Stomach (tissue), 9 donors: ENCODE data around the gene S100A8. TPM values are rescaled to one million over a fixed set of nuclear protein-coding genes. Genes with fewer than 3 reads are reported as not detected.

Experiments used
- DNase-seq, 2 donors: peaks; one replicate each; pipeline versions ENCODE4 v3.0.0 to v3.0.0-alpha.2; 2013 to 2019
- H3K27ac ChIP-seq, 5 donors: fragments of 200-600 bp in 4 of 5; sonication (generic) in 4 of 5; one replicate each; pipeline ENCODE4 v1.5.1; 2013 to 2019; ENCODE audit warnings: mild to moderate bottlenecking in 1 of 5, moderate library complexity in 1 of 5
- H3K27me3 ChIP-seq, 3 donors: fragments of 200-600 bp; sonication (generic); one replicate each; pipeline ENCODE4 v1.5.1; 2017 to 2019; ENCODE audit warnings: mixed run types in 1 of 3
- H3K36me3 ChIP-seq, 4 donors: fragments of 200-600 bp; sonication (generic); 1 replicate in 3 of 4; 2 replicates in 1 of 4; pipeline ENCODE4 v1.5.1; 2016 to 2019
- H3K4me1 ChIP-seq, 4 donors: fragments of 200-600 bp; sonication (generic); one replicate each; pipeline ENCODE4 v1.5.1; 2016 to 2019
- H3K4me3 ChIP-seq, 4 donors: fragments of 200-600 bp; sonication (generic) in 3 of 4; one replicate each; pipeline ENCODE4 v1.5.1; 2016 to 2019; ENCODE audit warnings: mild to moderate bottlenecking in 1 of 4
- H3K9me3 ChIP-seq, 4 donors: fragments of 200-600 bp; sonication (generic); one replicate each; pipeline ENCODE4 v1.5.1; 2016 to 2019
- CTCF ChIP-seq, 7 experiments: fragments of 450-650 bp in 4 of 7; fragments of 200-600 bp in 3 of 7; sonication (generic) in 3 of 7; IDR thresholded peaks; one replicate each; pipeline ENCODE4 v1.5.1; 2016 to 2019; ENCODE audit warnings: antibody characterized with exemption in 7 of 7, control low read depth in 2 of 7, mild to moderate bottlenecking in 1 of 7
- EP300 ChIP-seq: sonication (generic); formaldehyde crosslinking; IDR thresholded peaks from one replicate; pipeline ENCODE4 v1.6.1; 2017; ENCODE audit warnings: antibody characterized with exemption
- POLR2A ChIP-seq, 4 donors: fragments of 450-650 bp; IDR thresholded peaks; one replicate each; pipeline ENCODE4 v1.6.1; 2016; ENCODE audit warnings: antibody characterized with exemption in 4 of 4, control low read depth in 2 of 4, mild to moderate bottlenecking in 1 of 4, moderate library complexity in 1 of 4
- POLR2AphosphoS5 ChIP-seq, 3 donors: sonication (generic); formaldehyde crosslinking; IDR thresholded peaks; one replicate each; pipeline ENCODE4 v1.6.1; 2016; ENCODE audit warnings: antibody characterized with exemption in 3 of 3
- WGBS, 5 donors: extraction: QIAGEN DNeasy Blood & Tissue Kit in 3 of 5; methylation state at CpG; one replicate each; pipeline versions ENCODE4 v1.1.5 to v1.1.7; 2013 to 2018; 5-methylcytosine and 5-hydroxymethylcytosine counted together
- intact Hi-C: fragments of 100-400 bp; cut with DNase I; formaldehyde crosslinking; loops from one replicate; pipeline ENCODE4 v1.15.1; 2023; ENCODE audit warnings: low total_unique reads
- polyA plus RNA-seq, 3 donors: library from polyadenylated mRNA; stranded (reverse); fragments of 200-250 nt; gene quantifications; one replicate each; pipeline ENCODE4 v1.2.3, GENCODE V29; 2013
- total RNA-seq, 5 donors: library from RNA; depleted of rRNA; stranded (reverse); fragments of >200 nt; gene quantifications; one replicate each; pipeline versions ENCODE4 v1.1.0 to v1.2.3, GENCODE V29; 2014 to 2016
- donor health status: healthy with polysubstance abuse.
- donor health status: Bipolar disorder and iron deficiency.
- donor health status: healthy.

Gene S100A8
- total and polyA plus RNA-seq, 8 donors, result 16.8 to 21,822 (median 86.4) TPM; not detected in 1

- Histone ChIP-seq H3K36me3 (no peaks in the 10 kb centered on the region), H3K4me3 (no peak overlapping the region), H3K27ac (no peak overlapping the region), H3K4me1 (no peaks in the 10 kb centered on the region), H3K27me3 (peaks cover 0 to 35% (median 4%) of the 10 kb centered on the region in 3 donors), H3K9me3 (no peaks in the 10 kb centered on the region)
- no peak for TF ChIP-seq POLR2A (IDR thresholded peaks at IDR 0.05)
- TF ChIP-seq CTCF (IDR thresholded peaks at IDR 0.05), result peak in 1 of 7 experiments; percentile 16
- TF ChIP-seq EP300, result no peak
- no peak for TF ChIP-seq POLR2AphosphoS5 (IDR thresholded peaks at IDR 0.05)
- 39 to 50% (median 44%) methylated on average over 15 of the region's 15 CpGs for WGBS, 5 donors
- DNase-seq, result peak; percentile 13 to 49
- intact Hi-C loops, result no loop called here
Observed at GRCh38 chr1:153404768-153405167, 13.9 kb upstream of the S100A8 start.

GRCh38 chr1:153404086-153404635 lies 13.3 kb upstream of the S100A8 start:
- peaks cover 0 to 38% (median 4%) of the 10 kb centered on the region in 3 donors for H3K27me3 ChIP-seq
- intact Hi-C loops, result no loop called here
- no peak overlapping the region for H3K4me3 ChIP-seq
- WGBS, 5 donors, result 73 to 85% (median 79%) methylated on average over 7 of the region's 7 CpGs
- DNase-seq, result no peak
- no peaks in the 10 kb centered on the region for H3K4me1 ChIP-seq
- no peaks in the 10 kb centered on the region for H3K36me3 ChIP-seq
- no peak overlapping the region for H3K27ac ChIP-seq
- TF ChIP-seq POLR2A (IDR thresholded peaks at IDR 0.05) (no peak), CTCF (IDR thresholded peaks at IDR 0.05) (no peak), EP300 (no peak), POLR2AphosphoS5 (IDR thresholded peaks at IDR 0.05) (no peak)
- no peaks in the 10 kb centered on the region for H3K9me3 ChIP-seq

- H3K36me3 ChIP-seq, result no peaks in the 10 kb centered on the region
- intact Hi-C loops, result no loop called here
- no peak for DNase-seq
- WGBS, 5 donors, result 78 to 85% (median 84%) methylated on average over 11 of the region's 11 CpGs
- no peaks in the 10 kb centered on the region for H3K9me3 ChIP-seq
- TF ChIP-seq POLR2AphosphoS5 (IDR thresholded peaks at IDR 0.05) (no peak), POLR2A (IDR thresholded peaks at IDR 0.05) (no peak), CTCF (IDR thresholded peaks at IDR 0.05) (no peak), EP300 (no peak)
- H3K27ac ChIP-seq, result no peak overlapping the region
- no peak overlapping the region for H3K4me3 ChIP-seq
- H3K27me3 ChIP-seq, result peaks cover 0 to 44% (median 4%) of the 10 kb centered on the region in 3 donors
- no peaks in the 10 kb centered on the region for H3K4me1 ChIP-seq
Observed at GRCh38 chr1:153403421-153404085, 12.7 kb upstream of the S100A8 start.

- no peak overlapping the region for H3K27ac ChIP-seq
- WGBS, 5 donors, result 41 to 55% (median 42%) methylated on average over 2 of the region's 2 CpGs
- H3K9me3 ChIP-seq, result no peaks in the 10 kb centered on the region
- H3K4me1 ChIP-seq, result no peaks in the 10 kb centered on the region
- intact Hi-C loops, result no loop called here
- peaks cover 0 to 45% (median 3%) of the 10 kb centered on the region in 3 donors for H3K27me3 ChIP-seq
- no peak for DNase-seq
- TF ChIP-seq EP300, result no peak
- no peak for TF ChIP-seq POLR2A (IDR thresholded peaks at IDR 0.05)
- no peak for TF ChIP-seq CTCF (IDR thresholded peaks at IDR 0.05)
- TF ChIP-seq POLR2AphosphoS5 (IDR thresholded peaks at IDR 0.05), result no peak
- H3K36me3 ChIP-seq, result no peaks in the 10 kb centered on the region
- no peak overlapping the region for H3K4me3 ChIP-seq
Observed at GRCh38 chr1:153402226-153402625, 11.4 kb upstream of the S100A8 start.
